MCF 10A (cell line): ENCODE data around the gene TEPSIN. TPM values are rescaled to one million over a fixed set of nuclear protein-coding genes. Genes with fewer than 3 reads are reported as not detected.

Experiments
- BruUV-seq: library from RNA; stranded (reverse); fragments of 400-500 nt; replicated peaks from 2 replicates; lab custom pipeline; 2021; lab: Mats Ljungman, UMichigan
- CTCF ChIA-PET: fragments of 300-600 bp; sonication (Branson Sonifier 250); formaldehyde crosslinking; extraction: SDS; loops from one replicate; lab custom pipeline; 2021; ENCODE audit warnings: antibody characterized with exemption, inconsistent platforms; lab: Yijun Ruan, JAX
- POLR2A ChIA-PET: fragments of 300-600, 350-650 bp; sonication (Branson Sonifier 250); formaldehyde crosslinking; extraction: SDS; loops from one replicate; lab custom pipeline; 2020; ENCODE audit warnings: antibody characterized with exemption, inconsistent platforms; lab: Yijun Ruan, JAX
- DNase-seq: peaks from one replicate; pipeline ENCODE4 v3.0.0-alpha.2; 2018; ENCODE audit not compliant: unreplicated experiment
- H3K27ac Mint-ChIP-seq: one replicate; pipeline ENCODE4 v1.8.0; 2022; ENCODE audit warnings: mild to moderate bottlenecking, low read depth, mixed read lengths; ENCODE audit not compliant: unreplicated experiment
- H3K27me3 Mint-ChIP-seq: one replicate; pipeline ENCODE4 v1.8.0; 2022; ENCODE audit warnings: mixed read lengths; ENCODE audit not compliant: insufficient read depth, unreplicated experiment
- H3K36me3 Mint-ChIP-seq: one replicate; pipeline ENCODE4 v1.8.0; 2022; ENCODE audit warnings: mild to moderate bottlenecking, moderate library complexity, mixed read lengths; ENCODE audit not compliant: insufficient read depth, unreplicated experiment
- H3K4me1 Mint-ChIP-seq: one replicate; pipeline ENCODE4 v1.8.0; 2022; ENCODE audit warnings: mixed read lengths; ENCODE audit not compliant: insufficient read depth, unreplicated experiment
- H3K4me3 Mint-ChIP-seq: one replicate; pipeline ENCODE4 v1.8.0; 2022; ENCODE audit warnings: mild to moderate bottlenecking, moderate library complexity, mixed read lengths; ENCODE audit not compliant: unreplicated experiment
- H3K9me3 Mint-ChIP-seq: one replicate; pipeline ENCODE4 v1.8.0; 2022; ENCODE audit warnings: mixed read lengths; ENCODE audit not compliant: unreplicated experiment
- intact Hi-C: fragments of 100-400 bp; cut with micrococcal nuclease; formaldehyde crosslinking; loops from 2 replicates; pipeline ENCODE4 v1.14.1; 2022
- total RNA-seq: library from RNA; stranded (reverse); gene quantifications from 2 replicates; pipeline ENCODE4 v1.2.3, GENCODE V29; 2022
- TF ChIP-seq, protein P1 (sequence below): fragments of 200-600 bp; IDR thresholded peaks from one replicate; pipeline ENCODE4 v1.8.0; 2022; ENCODE audit warnings: antibody characterized with exemption, mild to moderate bottlenecking; ENCODE audit not compliant: unreplicated experiment

TEPSIN gene
- total RNA-seq, 1 experiment from 2014 or later: 27.4 TPM

- H3K4me3 Mint-ChIP-seq: peak overlapping the region; percentile 84
- no peak for DNase-seq
- TF ChIP-seq, protein P1, sequence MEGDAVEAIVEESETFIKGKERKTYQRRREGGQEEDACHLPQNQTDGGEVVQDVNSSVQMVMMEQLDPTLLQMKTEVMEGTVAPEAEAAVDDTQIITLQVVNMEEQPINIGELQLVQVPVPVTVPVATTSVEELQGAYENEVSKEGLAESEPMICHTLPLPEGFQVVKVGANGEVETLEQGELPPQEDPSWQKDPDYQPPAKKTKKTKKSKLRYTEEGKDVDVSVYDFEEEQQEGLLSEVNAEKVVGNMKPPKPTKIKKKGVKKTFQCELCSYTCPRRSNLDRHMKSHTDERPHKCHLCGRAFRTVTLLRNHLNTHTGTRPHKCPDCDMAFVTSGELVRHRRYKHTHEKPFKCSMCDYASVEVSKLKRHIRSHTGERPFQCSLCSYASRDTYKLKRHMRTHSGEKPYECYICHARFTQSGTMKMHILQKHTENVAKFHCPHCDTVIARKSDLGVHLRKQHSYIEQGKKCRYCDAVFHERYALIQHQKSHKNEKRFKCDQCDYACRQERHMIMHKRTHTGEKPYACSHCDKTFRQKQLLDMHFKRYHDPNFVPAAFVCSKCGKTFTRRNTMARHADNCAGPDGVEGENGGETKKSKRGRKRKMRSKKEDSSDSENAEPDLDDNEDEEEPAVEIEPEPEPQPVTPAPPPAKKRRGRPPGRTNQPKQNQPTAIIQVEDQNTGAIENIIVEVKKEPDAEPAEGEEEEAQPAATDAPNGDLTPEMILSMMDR: no peak
- BruUV-seq: no TSS peak
- no peak overlapping the region for H3K27ac Mint-ChIP-seq
- H3K36me3 Mint-ChIP-seq: peaks cover 44% of the 10 kb centered on the region
- no peaks in the 10 kb centered on the region for H3K27me3 Mint-ChIP-seq
- CTCF ChIA-PET: interaction anchor here (0.6 to 1.0 kb wide), 4 partner anchors 21 to 1994 kb away, joined by 3 to 4 read pairs (median 3); no protein-coding TSS in a partner anchor
- POLR2A ChIA-PET: interaction anchor here (0.5 to 2.4 kb wide), 4 partner anchors 18 to 448 kb away, joined by 3 to 13 read pairs (median 4); partner anchors contain the start of genes ACTG1 and CEP131
- H3K9me3 Mint-ChIP-seq: no peaks in the 10 kb centered on the region
- intact Hi-C loops: loop anchor here (2.0 kb wide), 1 partner anchor 98 kb away; no protein-coding TSS in a partner anchor
- peaks cover 18% of the 10 kb centered on the region for H3K4me1 Mint-ChIP-seq
Measured at GRCh38 chr17:81240761-81241160, 1.9 kb upstream of the TEPSIN start.

DNA sequence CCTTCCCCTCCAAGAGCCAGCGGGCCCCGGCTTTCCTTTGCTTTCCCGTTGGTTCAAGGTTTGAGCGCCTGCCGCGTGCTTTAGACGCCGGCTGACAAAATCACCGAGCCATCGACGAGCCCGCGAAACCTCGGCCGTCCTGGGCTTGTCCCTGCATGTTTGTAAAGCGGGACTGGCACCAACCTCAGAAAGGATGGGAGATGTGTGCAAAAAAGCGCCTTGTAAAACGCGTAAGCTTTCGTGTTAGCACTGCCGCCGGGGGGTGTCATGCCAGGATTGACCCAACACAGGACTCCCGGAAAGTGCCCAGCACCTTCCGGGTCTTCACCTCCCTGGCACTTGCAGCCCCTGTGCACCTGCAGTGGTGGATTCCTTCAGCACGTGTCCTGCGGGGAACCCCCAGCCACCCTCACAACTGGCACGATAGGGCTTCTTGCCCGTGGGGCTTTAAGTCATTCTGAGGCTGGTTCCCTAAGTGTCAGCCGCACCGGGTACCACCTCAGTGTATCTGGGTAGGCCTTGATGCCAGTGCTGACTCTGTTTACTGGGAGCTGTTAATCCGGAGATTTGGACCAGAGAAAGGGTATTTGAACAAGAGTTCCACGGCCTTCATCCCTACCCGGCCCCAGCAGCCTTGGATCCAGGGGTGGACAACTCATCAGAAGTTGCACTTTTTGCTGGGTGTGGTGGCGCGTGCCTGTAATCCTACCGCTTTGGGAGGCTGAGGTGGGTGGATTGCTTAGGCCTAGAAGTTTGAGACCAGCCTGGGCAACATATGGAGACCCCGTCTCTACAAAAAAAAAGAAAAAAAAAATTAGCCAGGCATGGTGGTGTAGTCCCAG lies 1.1 kb upstream of the TEPSIN start:
- ChIA-PET POLR2A (interaction anchor here (0.5 to 3.3 kb wide), 29 partner anchors 11 to 478 kb away, joined by 3 to 15 read pairs (median 4); partner anchors contain the start of genes ACTG1, ARL16, BAHCC1 and CEP131), CTCF (interaction anchor here (0.6 to 1.5 kb wide), 5 partner anchors 21 to 1993 kb away, joined by 3 to 4 read pairs (median 3); no protein-coding TSS in a partner anchor)
- intact Hi-C loops: loop anchor here (2.0 kb wide), 1 partner anchor 97 kb away; no protein-coding TSS in a partner anchor
- H3K36me3 Mint-ChIP-seq: peaks cover 43% of the 10 kb centered on the region
- H3K4me3 Mint-ChIP-seq: peak overlapping the region; percentile 84
- peak; percentile 46 for DNase-seq
- TF ChIP-seq, protein P1: no peak
- H3K27ac Mint-ChIP-seq: peak overlapping the region; percentile 87
- BruUV-seq: TSS peak; percentile 46
- H3K9me3 Mint-ChIP-seq: no peaks in the 10 kb centered on the region
- no peaks in the 10 kb centered on the region for H3K27me3 Mint-ChIP-seq
- H3K4me1 Mint-ChIP-seq: peaks cover 22% of the 10 kb centered on the region

DNA sequence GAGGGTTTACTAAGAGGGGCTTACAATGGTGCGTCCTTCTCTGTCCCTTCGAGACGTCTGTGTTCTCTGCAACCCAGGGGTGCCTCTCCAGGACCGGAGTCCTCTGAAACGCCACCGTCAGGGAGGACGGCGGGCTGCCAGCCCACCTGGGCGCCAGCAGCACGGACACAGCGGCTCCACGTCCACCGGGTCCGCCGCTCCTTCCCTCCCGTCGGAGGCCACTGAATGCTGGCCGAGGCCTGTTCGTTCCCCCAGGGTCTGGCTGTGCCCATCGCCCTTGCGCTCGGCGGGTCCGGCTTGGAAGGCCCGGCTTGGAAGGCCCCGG lies 403 bp downstream of the TEPSIN start:
- ChIA-PET POLR2A (interaction anchor here (0.6 to 3.3 kb wide), 33 partner anchors 9 to 812 kb away, joined by 3 to 15 read pairs (median 4); partner anchors contain the start of genes ACTG1, ARL16, BAHCC1 and CEP131), CTCF (interaction anchor here (0.6 to 1.5 kb wide), 5 partner anchors 14 to 175 kb away, joined by 3 read pairs; partner anchors contain the start of gene CEP131)
- Mint-ChIP-seq H3K4me1 (peaks cover 24% of the 10 kb centered on the region), H3K36me3 (peaks cover 29% of the 10 kb centered on the region), H3K27me3 (no peaks in the 10 kb centered on the region), H3K4me3 (peak overlapping the region; percentile 84), H3K9me3 (no peaks in the 10 kb centered on the region), H3K27ac (no peak overlapping the region)
- TF ChIP-seq, protein P1: no peak
- intact Hi-C loops: no loop called here
- no TSS peak for BruUV-seq
- no peak for DNase-seq
